K562 (cell line): ENCODE measurements around the gene PDE8B. TPM values are rescaled to one million over a fixed set of nuclear protein-coding genes. Genes with fewer than 3 reads are reported as not detected.

Source experiments
- ATAC-seq: fragments of 200-7000 bp; cut with Tn5 transposase; 3 replicates; pipeline ENCODE4 v1.9.1; 2020; ENCODE audit warnings: moderate library complexity
- BruUV-seq: library from RNA; stranded (reverse); fragments of 400-500 nt; replicated peaks from 2 replicates; lab custom pipeline; 2021; lab: Mats Ljungman, UMichigan
- CTCF ChIA-PET: fragments of 300-600 bp; formaldehyde crosslinking; extraction: SDS; loops from one replicate; lab custom pipeline; 2021; ENCODE audit warnings: low intra/inter-chr PET ratio; lab: Yijun Ruan, JAX
- POLR2A ChIA-PET: fragments of 300-600, 350-650 bp; sonication (Branson Sonifier 250); formaldehyde crosslinking; extraction: SDS; loops from one replicate; lab custom pipeline; 2021; ENCODE audit warnings: antibody characterized with exemption, inconsistent platforms; lab: Yijun Ruan, JAX
- DNase-seq, 4 experiments: peaks; one replicate each; pipeline versions ENCODE4 v3.0.0 to v3.0.0-alpha.2; 2011 to 2018; ENCODE audit warnings: low spot score in 3 of 4, mixed read lengths in 3 of 4; ENCODE audit errors: extremely low read depth in 1 of 4
- FAIRE-seq: peaks from 2 replicates; lab custom pipeline; 2011; peaks lifted over from hg19 to GRCh38; lab: Jason Lieb, UNC
- H2AFZ ChIP-seq: 2 replicates; pipeline ENCODE4 v1.6.0; 2011; ENCODE audit warnings: low read depth, low read length, control low read depth, inconsistent platforms
- H3K27ac ChIP-seq: fragments of 200-600 bp; 3 replicates; pipeline ENCODE4 v1.8.0; 2011; ENCODE audit warnings: low read depth, mild to moderate bottlenecking, control low read depth, inconsistent platforms, low read length, moderate library complexity, mixed read lengths; ENCODE audit errors: extremely low read depth
- H3K27me3 ChIP-seq, 2 experiments: fragments of 300-600 bp in 1 of 2; 2 replicates in 1 of 2; 3 replicates in 1 of 2; pipeline versions ENCODE4 v1.6.0 to v1.8.0; 2011; ENCODE audit warnings: inconsistent platforms in 2 of 2, low read length in 2 of 2, mild to moderate bottlenecking in 1 of 2, mixed read lengths in 1 of 2, moderate library complexity in 1 of 2; ENCODE audit not compliant: control insufficient read depth in 2 of 2, insufficient read depth in 2 of 2
- H3K36me3 ChIP-seq: fragments of 300-600 bp; 3 replicates; pipeline ENCODE4 v1.8.0; 2011; ENCODE audit warnings: mild to moderate bottlenecking, low read length, inconsistent platforms; ENCODE audit not compliant: control insufficient read depth, insufficient read depth
- H3K4me1 ChIP-seq, 2 experiments: fragments of 200-600 bp in 1 of 2; replicated peaks in 1 of 2; 2 replicates in 1 of 2; 3 replicates in 1 of 2; pipeline versions ENCODE4 v1.5.1 to v1.8.0; 2011; ENCODE audit warnings: inconsistent platforms in 2 of 2, low read length in 2 of 2, mild to moderate bottlenecking in 1 of 2, mixed read lengths in 1 of 2, moderate library complexity in 1 of 2; ENCODE audit not compliant: control insufficient read depth in 2 of 2, insufficient read depth in 2 of 2
- H3K4me2 ChIP-seq: 2 replicates; pipeline ENCODE4 v1.6.1; 2011; ENCODE audit warnings: low read length, control low read depth, inconsistent platforms, mixed read lengths; ENCODE audit not compliant: insufficient read depth
- H3K4me3 ChIP-seq: fragments of 200-600 bp; sonication (generic), shearing (Covaris generic); 2 replicates; pipeline ENCODE4 v1.5.1; 2016; ENCODE audit warnings: control low read depth, inconsistent platforms
- H3K79me2 ChIP-seq: fragments of 200-600 bp; 3 replicates; pipeline ENCODE4 v1.8.0; 2011; ENCODE audit warnings: low read length, inconsistent platforms; ENCODE audit not compliant: control insufficient read depth, insufficient read depth
- H3K9ac ChIP-seq, 2 experiments: 2 replicates each; pipeline versions ENCODE4 v1.6.0 to v1.6.1; 2011; ENCODE audit warnings: low read depth in 2 of 2, low read length in 2 of 2, control low read depth in 1 of 2, inconsistent platforms in 1 of 2, mild to moderate bottlenecking in 1 of 2, mixed read lengths in 1 of 2; ENCODE audit not compliant: insufficient read depth in 1 of 2
- H3K9me1 ChIP-seq: one replicate; pipeline ENCODE4 v1.6.0; 2011; ENCODE audit warnings: inconsistent platforms, mild to moderate bottlenecking, low read length, moderate library complexity; ENCODE audit not compliant: control insufficient read depth, insufficient read depth
- H3K9me3 ChIP-seq: replicated peaks from 2 replicates; pipeline ENCODE4 v1.5.1; 2011; ENCODE audit warnings: low read depth, low read length, inconsistent platforms; ENCODE audit not compliant: control insufficient read depth, insufficient read depth
- H4K20me1 ChIP-seq: replicated peaks from 2 replicates; pipeline ENCODE4 v1.6.1; 2011; ENCODE audit warnings: low read length, inconsistent platforms, mixed read lengths; ENCODE audit not compliant: control insufficient read depth, insufficient read depth
- BDP1 ChIP-seq: IDR thresholded peaks from 3 replicates; pipeline ENCODE4 v1.6.1; 2011; ENCODE audit not compliant: insufficient read length, insufficient read depth
- HNRNPLL ChIP-seq: fragments of 200-400 bp; formaldehyde crosslinking; IDR thresholded peaks from 2 replicates; pipeline ENCODE4 v1.6.1; 2017; ENCODE audit warnings: low read length, low read depth, mild to moderate bottlenecking; ENCODE audit not compliant: poor library complexity, severe bottlenecking
- ILF3 ChIP-seq: fragments of 450-650 bp; IDR thresholded peaks from 2 replicates; pipeline ENCODE4 v1.6.1; 2018; ENCODE audit warnings: antibody characterized with exemption, mild to moderate bottlenecking, moderate library complexity, borderline replicate concordance
- SIN3B ChIP-seq: fragments of 450-650 bp; IDR thresholded peaks from 2 replicates; pipeline ENCODE4 v1.6.1; 2017; ENCODE audit warnings: low read depth, mild to moderate bottlenecking, moderate library complexity
- SNIP1 ChIP-seq: fragments of 450-650 bp; IDR thresholded peaks from 2 replicates; pipeline ENCODE4 v1.7.1; 2017; ENCODE audit warnings: low read depth, mild to moderate bottlenecking
- ZKSCAN8 ChIP-seq: fragments of 200-800 bp; sonication (Bioruptor generic); IDR thresholded peaks from 2 replicates; pipeline ENCODE4 v1.6.1; 2016; ENCODE audit warnings: missing genetic modification characterization, missing compliant biosample characterization
- ZNF766 ChIP-seq: fragments of 200-800 bp; sonication (Bioruptor generic); conservative IDR thresholded peaks from 2 replicates; pipeline ENCODE4 v1.6.1; 2016; ENCODE audit warnings: missing genetic modification characterization, missing compliant biosample characterization
- ZNF785 ChIP-seq: fragments of 250-450 bp; sonication (Bioruptor Pico); IDR thresholded peaks from 2 replicates; pipeline ENCODE4 v1.4.0; 2020; ENCODE audit warnings: mild to moderate bottlenecking
- in situ Hi-C: fragments of 300-500 bp; cut with MboI; formaldehyde crosslinking; loops from 4 replicates; pipeline ENCODE4 v1.15.0; 2018; ENCODE audit warnings: inconsistent platforms, mixed read lengths
- intact Hi-C: fragments of 100-400 bp; cut with micrococcal nuclease; formaldehyde crosslinking; loops from 2 replicates; pipeline ENCODE4 v1.14.2; 2022
- polyA plus RNA-seq, 8 experiments: library from polyadenylated mRNA; depleted of rRNA in 4 of 8; stranded (reverse) in 5 of 8; unstranded in 3 of 8; fragments of >200 nt; fragmentation: Nextera tagmentation in 2 of 8; fragmentation: Illumina TruSeq in 1 of 8; extraction: Ambion mirVana in 2 of 8; extraction: Trizol in 1 of 8; gene quantifications; 2 replicates each; pipeline versions ENCODE4 v1.2.1 to v1.2.3, GENCODE V29; 2011 to 2014; ENCODE audit warnings: inconsistent platforms in 1 of 8, missing spikeins in 1 of 8
- total RNA-seq, 7 experiments: library from RNA; depleted of rRNA in 6 of 7; stranded (reverse); fragments of >200 nt in 6 of 7; fragmentation: Illumina TruSeq in 2 of 7; extraction: Trizol in 2 of 7; gene quantifications; 2 replicates each; pipeline versions ENCODE4 v1.2.1 to v1.2.3, GENCODE V29; 2011 to 2021; ENCODE audit warnings: low replicate concordance in 1 of 7
- TF ChIP-seq, protein P1 (sequence below): sonication (generic); formaldehyde crosslinking; IDR thresholded peaks from 2 replicates; pipeline ENCODE4 v1.8.0; 2022; ENCODE audit warnings: mild to moderate bottlenecking, missing genetic modification reagents, borderline replicate concordance
- TF ChIP-seq, protein P2 (sequence below): sonication (generic); formaldehyde crosslinking; IDR thresholded peaks from 2 replicates; pipeline ENCODE4 v1.8.1; 2023; ENCODE audit warnings: mild to moderate bottlenecking, missing genetic modification reagents
- TF ChIP-seq, protein P3 (sequence below): fragments of 450-650 bp; formaldehyde crosslinking; IDR thresholded peaks from 2 replicates; pipeline ENCODE4 v1.4.0; 2020; ENCODE audit warnings: mild to moderate bottlenecking, moderate library complexity

The PDE8B gene
- total and polyA plus RNA-seq, 9 of the 15 experiments (the other 6 are each of a cell fraction or from before 2014, with no cell fraction given) = 0.15 to 0.28 TPM; not detected in 7

DNA sequence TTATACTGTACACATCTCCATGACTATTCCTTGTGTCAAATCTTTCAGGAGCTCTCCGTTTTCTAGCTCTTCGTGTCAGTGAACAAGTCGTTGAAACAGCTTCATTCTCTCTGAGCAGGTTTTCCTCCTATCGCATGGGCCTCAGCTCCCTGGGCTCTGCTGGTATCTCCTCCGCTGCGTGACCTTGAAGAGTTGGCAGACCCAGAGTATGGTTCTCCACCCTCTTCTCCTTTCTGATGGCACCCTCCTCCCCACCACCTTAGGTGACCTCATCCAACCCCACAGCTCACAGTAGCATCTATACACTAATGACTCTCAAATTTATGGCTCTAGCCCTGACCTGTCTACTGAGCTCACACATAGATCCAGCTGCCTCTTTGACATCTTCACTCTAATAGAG lies 36.0 kb upstream of the PDE8B start (continued):
- TF ChIP-seq, protein P1, sequence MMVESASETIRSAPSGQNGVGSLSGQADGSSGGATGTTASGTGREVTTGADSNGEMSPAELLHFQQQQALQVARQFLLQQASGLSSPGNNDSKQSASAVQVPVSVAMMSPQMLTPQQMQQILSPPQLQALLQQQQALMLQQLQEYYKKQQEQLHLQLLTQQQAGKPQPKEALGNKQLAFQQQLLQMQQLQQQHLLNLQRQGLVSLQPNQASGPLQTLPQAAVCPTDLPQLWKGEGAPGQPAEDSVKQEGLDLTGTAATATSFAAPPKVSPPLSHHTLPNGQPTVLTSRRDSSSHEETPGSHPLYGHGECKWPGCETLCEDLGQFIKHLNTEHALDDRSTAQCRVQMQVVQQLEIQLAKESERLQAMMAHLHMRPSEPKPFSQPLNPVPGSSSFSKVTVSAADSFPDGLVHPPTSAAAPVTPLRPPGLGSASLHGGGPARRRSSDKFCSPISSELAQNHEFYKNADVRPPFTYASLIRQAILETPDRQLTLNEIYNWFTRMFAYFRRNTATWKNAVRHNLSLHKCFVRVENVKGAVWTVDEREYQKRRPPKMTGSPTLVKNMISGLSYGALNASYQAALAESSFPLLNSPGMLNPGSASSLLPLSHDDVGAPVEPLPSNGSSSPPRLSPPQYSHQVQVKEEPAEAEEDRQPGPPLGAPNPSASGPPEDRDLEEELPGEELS (CRISPR knock-in tag) = no peak
- TF ChIP-seq ILF3 = no peak
- TF ChIP-seq, protein P2, sequence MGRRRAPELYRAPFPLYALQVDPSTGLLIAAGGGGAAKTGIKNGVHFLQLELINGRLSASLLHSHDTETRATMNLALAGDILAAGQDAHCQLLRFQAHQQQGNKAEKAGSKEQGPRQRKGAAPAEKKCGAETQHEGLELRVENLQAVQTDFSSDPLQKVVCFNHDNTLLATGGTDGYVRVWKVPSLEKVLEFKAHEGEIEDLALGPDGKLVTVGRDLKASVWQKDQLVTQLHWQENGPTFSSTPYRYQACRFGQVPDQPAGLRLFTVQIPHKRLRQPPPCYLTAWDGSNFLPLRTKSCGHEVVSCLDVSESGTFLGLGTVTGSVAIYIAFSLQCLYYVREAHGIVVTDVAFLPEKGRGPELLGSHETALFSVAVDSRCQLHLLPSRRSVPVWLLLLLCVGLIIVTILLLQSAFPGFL = no peak

DNA sequence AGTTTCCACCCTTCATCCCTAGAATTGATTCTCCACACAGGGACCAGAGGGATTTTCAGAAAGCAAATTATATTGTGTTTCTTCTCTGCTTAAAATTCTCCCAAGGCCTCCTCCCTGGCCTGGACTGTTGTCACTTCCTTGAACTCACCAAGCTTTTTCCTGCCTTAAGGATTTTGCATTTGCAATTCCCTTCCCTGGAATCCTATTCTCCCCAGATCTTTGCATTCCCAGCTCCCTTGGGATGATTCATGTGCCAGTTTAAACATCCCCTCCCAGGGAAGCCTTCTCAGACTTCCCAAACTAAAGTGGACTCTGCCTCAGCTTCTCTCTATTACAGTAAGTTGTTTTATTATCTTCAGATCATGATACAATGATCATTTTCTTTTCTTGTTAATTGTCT lies 35.2 kb upstream of the PDE8B start:
- ChIA-PET CTCF (no interaction called here), POLR2A (no interaction called here)
- in situ Hi-C loops (no loop called here), intact Hi-C loops (no loop called here)
- no peak for ATAC-seq
- no peaks in the 10 kb centered on the region for H3K9me1 ChIP-seq
- no peak overlapping the region for H3K4me2 ChIP-seq
- no peak for DNase-seq
- H3K27ac ChIP-seq = no peak overlapping the region
- H2AFZ ChIP-seq = no peak overlapping the region
- no peaks in the 10 kb centered on the region for H3K9me3 ChIP-seq
- no peaks in the 10 kb centered on the region for H3K36me3 ChIP-seq
- H3K4me1 ChIP-seq = peaks cover 0 to 4% of the 10 kb centered on the region in 2 experiments; a peak in 1 of 5 replicates
- H3K4me3 ChIP-seq = no peak overlapping the region
- no peaks in the 10 kb centered on the region for H3K79me2 ChIP-seq
- no peak for FAIRE-seq
- no peaks in the 10 kb centered on the region for H4K20me1 ChIP-seq
- peaks cover 13 to 38% of the 10 kb centered on the region in 2 experiments; a peak in 4 of 5 replicates for H3K27me3 ChIP-seq
- H3K9ac ChIP-seq = no peak overlapping the region
- BruUV-seq = no TSS peak
- TF ChIP-seq ZKSCAN8 (CRISPR knock-in tag) = no peak
- TF ChIP-seq SNIP1 = no peak
- TF ChIP-seq BDP1 = no peak
- no peak for TF ChIP-seq ZNF766 (CRISPR knock-in tag)
- TF ChIP-seq, protein P3, sequence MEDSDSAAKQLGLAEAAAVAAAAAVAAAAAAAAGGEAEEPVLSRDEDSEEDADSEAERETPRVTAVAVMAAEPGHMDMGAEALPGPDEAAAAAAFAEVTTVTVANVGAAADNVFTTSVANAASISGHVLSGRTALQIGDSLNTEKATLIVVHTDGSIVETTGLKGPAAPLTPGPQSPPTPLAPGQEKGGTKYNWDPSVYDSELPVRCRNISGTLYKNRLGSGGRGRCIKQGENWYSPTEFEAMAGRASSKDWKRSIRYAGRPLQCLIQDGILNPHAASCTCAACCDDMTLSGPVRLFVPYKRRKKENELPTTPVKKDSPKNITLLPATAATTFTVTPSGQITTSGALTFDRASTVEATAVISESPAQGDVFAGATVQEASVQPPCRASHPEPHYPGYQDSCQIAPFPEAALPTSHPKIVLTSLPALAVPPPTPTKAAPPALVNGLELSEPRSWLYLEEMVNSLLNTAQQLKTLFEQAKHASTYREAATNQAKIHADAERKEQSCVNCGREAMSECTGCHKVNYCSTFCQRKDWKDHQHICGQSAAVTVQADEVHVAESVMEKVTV (CRISPR knock-in tag) = no peak
- TF ChIP-seq ZNF785 (CRISPR knock-in tag) = no peak
- no peak for TF ChIP-seq HNRNPLL
- TF ChIP-seq SIN3B = no peak
